ENCODE measurements around the gene FBN2. TPM values are rescaled to one million over a fixed set of nuclear protein-coding genes. Genes with fewer than 3 reads are reported as not detected.

Gene FBN2
- total RNA-seq, 1 donor from 2014 or later: 0.11 TPM

DNA sequence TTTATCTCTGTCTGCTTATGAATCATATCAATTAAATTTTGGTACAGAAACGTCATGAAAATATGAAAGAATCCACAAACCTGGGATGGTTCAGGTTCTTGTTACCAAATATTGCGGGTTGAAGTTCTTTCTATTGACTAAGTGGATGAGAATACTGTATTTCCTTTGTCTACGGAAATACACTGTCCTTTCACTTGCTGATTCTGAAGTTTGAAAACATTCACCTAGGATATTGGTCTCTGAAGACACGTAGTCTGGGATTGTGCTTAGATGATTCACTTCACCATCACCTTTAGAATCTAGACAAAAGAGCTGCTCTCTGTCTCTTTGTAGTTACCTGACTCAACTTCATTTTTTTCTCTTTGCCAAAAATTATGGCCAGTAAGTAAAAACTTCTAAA is 222.4 kb downstream of the FBN2 start:
- Histone ChIP-seq H3K9me3 (no peaks in the 10 kb centered on the region), H3K27me3 (no peaks in the 10 kb centered on the region), H3K4me3 (no peak overlapping the region), H3K4me1 (no peaks in the 10 kb centered on the region), H3K36me3 (no peaks in the 10 kb centered on the region), H3K27ac (no peak overlapping the region)
- no peak for DNase-seq (ENCODE audit: low spot score in 2 of 2)
- intact Hi-C loops (cut with DNase I): no loop called here
- TF ChIP-seq, protein P1, sequence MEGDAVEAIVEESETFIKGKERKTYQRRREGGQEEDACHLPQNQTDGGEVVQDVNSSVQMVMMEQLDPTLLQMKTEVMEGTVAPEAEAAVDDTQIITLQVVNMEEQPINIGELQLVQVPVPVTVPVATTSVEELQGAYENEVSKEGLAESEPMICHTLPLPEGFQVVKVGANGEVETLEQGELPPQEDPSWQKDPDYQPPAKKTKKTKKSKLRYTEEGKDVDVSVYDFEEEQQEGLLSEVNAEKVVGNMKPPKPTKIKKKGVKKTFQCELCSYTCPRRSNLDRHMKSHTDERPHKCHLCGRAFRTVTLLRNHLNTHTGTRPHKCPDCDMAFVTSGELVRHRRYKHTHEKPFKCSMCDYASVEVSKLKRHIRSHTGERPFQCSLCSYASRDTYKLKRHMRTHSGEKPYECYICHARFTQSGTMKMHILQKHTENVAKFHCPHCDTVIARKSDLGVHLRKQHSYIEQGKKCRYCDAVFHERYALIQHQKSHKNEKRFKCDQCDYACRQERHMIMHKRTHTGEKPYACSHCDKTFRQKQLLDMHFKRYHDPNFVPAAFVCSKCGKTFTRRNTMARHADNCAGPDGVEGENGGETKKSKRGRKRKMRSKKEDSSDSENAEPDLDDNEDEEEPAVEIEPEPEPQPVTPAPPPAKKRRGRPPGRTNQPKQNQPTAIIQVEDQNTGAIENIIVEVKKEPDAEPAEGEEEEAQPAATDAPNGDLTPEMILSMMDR (IDR thresholded peaks at IDR 0.05): no peak

DNA sequence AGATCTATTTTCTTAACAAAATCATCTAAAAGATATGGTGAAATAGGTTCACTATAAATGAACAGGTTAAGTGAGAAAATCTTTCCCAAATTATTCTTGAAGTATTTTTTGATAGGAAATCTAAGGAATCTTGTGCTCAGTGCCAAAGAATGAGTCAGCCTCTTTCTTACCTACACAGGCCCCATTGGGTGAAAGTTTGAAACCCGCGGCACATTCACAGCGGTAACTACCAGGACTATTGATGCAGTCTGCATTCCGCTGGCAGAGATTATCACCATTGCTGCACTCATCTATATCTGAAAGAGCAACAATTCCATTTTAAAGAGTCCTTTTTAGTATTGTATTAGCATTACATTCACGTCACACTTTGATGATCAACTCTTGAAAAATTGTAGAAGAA is 232.7 kb downstream of the FBN2 start:
- H3K4me1 ChIP-seq: no peaks in the 10 kb centered on the region
- no peaks in the 10 kb centered on the region for H3K36me3 ChIP-seq
- intact Hi-C loops (cut with DNase I): no loop called here
- no peak overlapping the region for H3K27ac ChIP-seq
- no peaks in the 10 kb centered on the region for H3K27me3 ChIP-seq
- no peak for DNase-seq (ENCODE audit: low spot score in 2 of 2)
- no peaks in the 10 kb centered on the region for H3K9me3 ChIP-seq
- TF ChIP-seq, protein P1 (IDR thresholded peaks at IDR 0.05): no peak
- H3K4me3 ChIP-seq: no peak overlapping the region

DNA sequence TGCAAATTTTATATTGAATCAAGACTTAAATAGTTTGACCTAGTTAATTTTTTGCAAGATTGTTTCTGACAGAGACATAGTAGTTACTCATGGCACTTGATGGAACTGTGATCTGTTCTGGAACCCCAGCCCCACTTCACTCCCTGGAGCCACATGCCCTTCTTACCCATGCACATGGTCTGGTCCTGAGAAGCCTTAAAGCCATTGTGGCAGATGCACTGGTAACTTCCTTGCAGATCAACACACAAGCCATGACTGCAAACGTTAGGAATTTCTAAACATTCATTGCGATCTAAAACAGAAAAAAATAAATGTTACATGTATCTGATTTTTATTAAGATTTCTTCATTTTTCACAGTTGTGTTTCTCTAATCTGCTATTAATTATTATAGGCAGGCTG is 233.3 kb downstream of the FBN2 start:
- Histone ChIP-seq H3K4me1 (no peaks in the 10 kb centered on the region), H3K27me3 (no peaks in the 10 kb centered on the region), H3K27ac (no peak overlapping the region), H3K36me3 (no peaks in the 10 kb centered on the region), H3K9me3 (no peaks in the 10 kb centered on the region), H3K4me3 (no peak overlapping the region)
- TF ChIP-seq, protein P1 (IDR thresholded peaks at IDR 0.05): no peak
- intact Hi-C loops (cut with DNase I): no loop called here
- DNase-seq (ENCODE audit: low spot score in 2 of 2): no peak

DNA sequence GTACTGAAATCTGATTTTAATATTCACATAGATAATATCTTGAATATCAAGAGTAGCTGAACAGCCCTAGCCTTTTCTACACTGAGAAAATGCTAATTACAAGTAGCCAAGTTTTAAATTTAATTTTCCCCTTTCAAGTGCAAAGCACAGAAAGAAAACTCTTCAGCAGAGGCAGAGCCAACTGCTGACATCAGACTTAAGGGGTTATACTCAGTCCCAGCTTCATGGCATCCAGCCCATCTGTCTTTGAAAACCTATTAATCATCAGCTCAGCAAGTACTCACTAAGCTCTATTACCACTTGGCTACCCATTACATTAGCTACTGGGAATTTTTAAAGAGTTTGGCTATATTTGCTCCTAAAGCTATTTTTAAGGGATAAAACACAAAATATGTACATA is 234.0 kb downstream of the FBN2 start:
- no peaks in the 10 kb centered on the region for H3K9me3 ChIP-seq
- H3K4me3 ChIP-seq: no peak overlapping the region
- no peaks in the 10 kb centered on the region for H3K4me1 ChIP-seq
- no peaks in the 10 kb centered on the region for H3K36me3 ChIP-seq
- TF ChIP-seq, protein P1 (IDR thresholded peaks at IDR 0.05): no peak
- H3K27me3 ChIP-seq: no peaks in the 10 kb centered on the region
- intact Hi-C loops (cut with DNase I): no loop called here
- H3K27ac ChIP-seq: no peak overlapping the region
- no peak for DNase-seq (ENCODE audit: low spot score in 2 of 2)

DNA sequence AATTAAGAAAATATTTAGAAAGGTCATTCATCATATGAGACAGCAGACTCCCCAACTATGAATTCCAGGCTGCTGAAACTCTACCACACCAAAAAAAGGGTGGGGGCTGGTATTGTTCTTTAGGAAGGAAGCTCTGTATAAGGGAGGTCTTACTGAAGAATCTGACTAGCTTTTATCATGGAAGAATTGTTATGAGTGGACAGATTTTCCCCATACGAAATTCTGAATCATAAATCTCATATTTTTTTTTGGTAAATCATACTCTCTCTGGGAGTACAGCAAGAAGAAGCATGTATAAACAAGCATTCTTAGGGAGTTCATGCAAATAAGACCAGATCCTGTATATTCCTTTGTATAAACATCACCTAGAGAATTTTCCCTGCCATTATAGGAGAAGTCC is 234.5 kb downstream of the FBN2 start:
- no peak overlapping the region for H3K4me3 ChIP-seq
- H3K36me3 ChIP-seq: no peaks in the 10 kb centered on the region
- no peaks in the 10 kb centered on the region for H3K4me1 ChIP-seq
- no peak for DNase-seq (ENCODE audit: low spot score in 2 of 2)
- H3K9me3 ChIP-seq: no peaks in the 10 kb centered on the region
- intact Hi-C loops (cut with DNase I): no loop called here
- TF ChIP-seq, protein P1 (IDR thresholded peaks at IDR 0.05): no peak
- H3K27ac ChIP-seq: no peak overlapping the region
- H3K27me3 ChIP-seq: no peaks in the 10 kb centered on the region

DNA sequence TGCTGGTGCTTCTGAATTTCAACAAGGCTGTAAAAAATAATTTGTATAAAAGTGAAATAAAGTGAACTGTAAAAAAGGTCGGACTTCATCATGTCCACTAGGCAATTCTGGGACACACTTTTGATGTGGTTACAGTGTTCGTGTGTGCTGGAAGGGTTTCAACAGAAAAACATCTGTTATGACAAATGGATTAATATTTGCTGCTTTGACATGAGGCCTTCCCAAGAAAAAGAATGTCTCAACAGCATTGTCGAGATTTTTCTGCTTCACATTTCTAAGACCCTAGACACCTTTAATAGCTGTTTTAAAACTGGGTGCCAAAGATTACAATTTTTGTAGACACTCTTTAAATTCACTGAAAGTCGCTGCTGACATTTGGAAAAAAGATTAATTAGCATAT is 237.9 kb downstream of the FBN2 start:
- Histone ChIP-seq H3K9me3 (no peaks in the 10 kb centered on the region), H3K4me3 (no peak overlapping the region), H3K27ac (no peak overlapping the region), H3K36me3 (no peaks in the 10 kb centered on the region), H3K4me1 (no peaks in the 10 kb centered on the region), H3K27me3 (no peaks in the 10 kb centered on the region)
- TF ChIP-seq, protein P1 (IDR thresholded peaks at IDR 0.05): no peak
- intact Hi-C loops (cut with DNase I): no loop called here
- no peak for DNase-seq (ENCODE audit: low spot score in 2 of 2)

All from ascending aorta (tissue), 2 donors.